MM.1S (cell line): ENCODE results near the gene EFCAB5.

Experiments
- DNase-seq: peaks from one replicate; pipeline ENCODE4 v3.0.0-alpha.2; 2015
- H2AFZ ChIP-seq: fragments of 300-600 bp; sonication (generic); 2 replicates; pipeline ENCODE4 v1.6.0; 2016; ENCODE audit warnings: antibody characterized with exemption, low read length
- H3F3A ChIP-seq: fragments of 300-600 bp; sonication (generic); 2 replicates; pipeline ENCODE4 v1.6.1; 2016; ENCODE audit warnings: mild to moderate bottlenecking, antibody characterized with exemption, low read length, moderate library complexity, mixed read lengths; ENCODE audit not compliant: insufficient read depth
- H3K27ac ChIP-seq: fragments of 300-600 bp; sonication (generic); 2 replicates; pipeline ENCODE4 v1.5.1; 2016; ENCODE audit warnings: mild to moderate bottlenecking, low read length
- H3K27me3 ChIP-seq: fragments of 300-600 bp; sonication (generic); replicated peaks from 2 replicates; pipeline ENCODE4 v1.6.0; 2016; ENCODE audit warnings: low read length; ENCODE audit not compliant: insufficient read depth
- H3K36me3 ChIP-seq: fragments of 300-600 bp; sonication (generic); replicated peaks from 2 replicates; pipeline ENCODE4 v1.6.1; 2016; ENCODE audit warnings: mild to moderate bottlenecking, low read length, mixed read lengths; ENCODE audit not compliant: insufficient read depth
- H3K4me1 ChIP-seq: fragments of 300-600 bp; sonication (generic); 2 replicates; pipeline ENCODE4 v1.6.1; 2016; ENCODE audit warnings: low read length, mixed read lengths
- H3K4me2 ChIP-seq: fragments of 300-600 bp; sonication (generic); 2 replicates; pipeline ENCODE4 v1.6.0; 2016; ENCODE audit warnings: low read depth, low read length
- H3K4me3 ChIP-seq: fragments of 300-600 bp; sonication (generic); 2 replicates; pipeline ENCODE4 v1.5.1; 2016; ENCODE audit warnings: low read length, mixed read lengths
- H3K79me2 ChIP-seq: fragments of 300-600 bp; sonication (generic); 2 replicates; pipeline ENCODE4 v1.6.1; 2016; ENCODE audit warnings: mixed run types, low read length, mixed read lengths
- H3K9ac ChIP-seq: fragments of 300-600 bp; sonication (generic); 2 replicates; pipeline ENCODE4 v1.6.1; 2016; ENCODE audit warnings: low read length, mixed read lengths
- H3K9me2 ChIP-seq: fragments of 300-600 bp; sonication (generic); replicated peaks from 2 replicates; pipeline ENCODE4 v1.6.1; 2016; ENCODE audit warnings: mild to moderate bottlenecking, low read length, mixed read lengths; ENCODE audit not compliant: insufficient read depth
- H3K9me3 ChIP-seq: fragments of 300-600 bp; sonication (generic); replicated peaks from 2 replicates; pipeline ENCODE4 v1.6.1; 2016; ENCODE audit warnings: mild to moderate bottlenecking, low read length, mixed read lengths; ENCODE audit not compliant: insufficient read depth
- H4K20me1 ChIP-seq: fragments of 300-600 bp; sonication (generic); 2 replicates; pipeline ENCODE4 v1.6.1; 2016; ENCODE audit warnings: mild to moderate bottlenecking, low read length, moderate library complexity, mixed read lengths; ENCODE audit not compliant: insufficient read depth
- CTCF ChIP-seq: fragments of 300-600 bp; sonication (generic); IDR thresholded peaks from 2 replicates; pipeline ENCODE4 v1.5.1; 2016; ENCODE audit warnings: antibody characterized with exemption, low read length, mixed read lengths
- EZH2 ChIP-seq: fragments of 300-600 bp; sonication (generic); optimal IDR thresholded peaks from 2 replicates; pipeline ENCODE3; 2017; ENCODE audit warnings: low read depth, mild to moderate bottlenecking, antibody characterized with exemption, low read length, mixed read lengths
- EZH2phosphoT487 ChIP-seq: fragments of 300-600 bp; sonication (generic); IDR thresholded peaks from 2 replicates; pipeline ENCODE4 v1.6.1; 2018; ENCODE audit warnings: antibody characterized with exemption, low read length

EFCAB5 gene

GRCh38 chr17:29962656-29963055 lies 21.2 kb downstream of the EFCAB5 start:
- no peak for DNase-seq
- Histone ChIP-seq H3K4me2 (no peak overlapping the region), H3F3A (no peaks in the 10 kb centered on the region), H3K4me3 (no peak overlapping the region), H3K36me3 (no peaks in the 10 kb centered on the region), H3K27me3 (no peaks in the 10 kb centered on the region), H3K9ac (no peak overlapping the region), H3K9me2 (no peaks in the 10 kb centered on the region), H3K9me3 (no peaks in the 10 kb centered on the region), H3K79me2 (no peaks in the 10 kb centered on the region), H3K4me1 (no peaks in the 10 kb centered on the region), H4K20me1 (no peaks in the 10 kb centered on the region), H3K27ac (no peak overlapping the region), H2AFZ (no peak overlapping the region)
- no peak for TF ChIP-seq CTCF
- no peak for TF ChIP-seq EZH2phosphoT487
- TF ChIP-seq EZH2, result no peak

DNA sequence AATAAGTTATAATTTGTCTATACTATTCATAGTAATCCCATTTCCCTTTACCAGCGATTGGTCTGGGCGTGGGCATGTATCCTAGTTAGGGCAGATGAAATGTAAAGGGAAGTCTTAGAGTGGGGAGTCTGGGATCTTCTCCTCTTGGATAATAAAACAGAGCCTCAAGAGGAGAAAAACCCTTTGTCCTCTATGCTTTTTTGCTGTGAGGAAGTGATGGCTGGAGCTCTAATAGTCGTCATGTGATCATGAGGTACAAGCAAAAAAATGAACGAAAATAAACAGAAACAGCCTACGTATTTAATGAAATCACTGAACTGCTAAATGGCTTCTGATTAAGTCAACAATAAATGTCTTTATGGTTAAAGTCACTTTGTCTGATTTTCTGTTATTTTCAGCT lies 26.8 kb downstream of the EFCAB5 start:
- H3K36me3 ChIP-seq, result no peaks in the 10 kb centered on the region
- H3K4me2 ChIP-seq, result no peak overlapping the region
- H2AFZ ChIP-seq, result no peak overlapping the region
- TF ChIP-seq EZH2phosphoT487 (no peak), CTCF (no peak), EZH2 (no peak)
- no peaks in the 10 kb centered on the region for H3K4me1 ChIP-seq
- DNase-seq, result no peak
- no peak overlapping the region for H3K27ac ChIP-seq
- H3K9ac ChIP-seq, result no peak overlapping the region
- no peaks in the 10 kb centered on the region for H3K9me2 ChIP-seq
- H3F3A ChIP-seq, result no peaks in the 10 kb centered on the region
- no peaks in the 10 kb centered on the region for H3K79me2 ChIP-seq
- no peaks in the 10 kb centered on the region for H3K9me3 ChIP-seq
- H4K20me1 ChIP-seq, result no peaks in the 10 kb centered on the region
- no peak overlapping the region for H3K4me3 ChIP-seq
- no peaks in the 10 kb centered on the region for H3K27me3 ChIP-seq

- no peak overlapping the region for H3K27ac ChIP-seq
- no peaks in the 10 kb centered on the region for H3K79me2 ChIP-seq
- no peaks in the 10 kb centered on the region for H3K36me3 ChIP-seq
- no peaks in the 10 kb centered on the region for H3K9me3 ChIP-seq
- H3K4me1 ChIP-seq, result no peaks in the 10 kb centered on the region
- no peaks in the 10 kb centered on the region for H3K9me2 ChIP-seq
- H3F3A ChIP-seq, result no peaks in the 10 kb centered on the region
- H3K27me3 ChIP-seq, result no peaks in the 10 kb centered on the region
- no peak overlapping the region for H3K9ac ChIP-seq
- H2AFZ ChIP-seq, result no peak overlapping the region
- no peaks in the 10 kb centered on the region for H4K20me1 ChIP-seq
- no peak overlapping the region for H3K4me2 ChIP-seq
- no peak overlapping the region for H3K4me3 ChIP-seq
- DNase-seq, result no peak
- TF ChIP-seq EZH2phosphoT487, result no peak
Observed at GRCh38 chr17:29972277-29972676, 30.8 kb downstream of the EFCAB5 start.

GRCh38 chr17:29973005-29973404 lies 31.6 kb downstream of the EFCAB5 start:
- Histone ChIP-seq H3K36me3 (no peaks in the 10 kb centered on the region), H3K9me2 (no peaks in the 10 kb centered on the region), H3K9ac (no peak overlapping the region), H4K20me1 (no peaks in the 10 kb centered on the region), H3K79me2 (no peaks in the 10 kb centered on the region), H3K27ac (no peak overlapping the region), H2AFZ (no peak overlapping the region), H3K9me3 (no peaks in the 10 kb centered on the region), H3F3A (no peaks in the 10 kb centered on the region), H3K4me2 (no peak overlapping the region), H3K27me3 (no peaks in the 10 kb centered on the region), H3K4me1 (no peaks in the 10 kb centered on the region), H3K4me3 (no peak overlapping the region)
- no peak for DNase-seq
- TF ChIP-seq EZH2phosphoT487 (no peak), CTCF (no peak), EZH2 (no peak)
